ENCODE measurements around the gene ACADVL.

- TF ChIP-seq POLR2A (IDR thresholded peaks at IDR 0.05) (no peak), EP300 (IDR thresholded peaks at IDR 0.05) (no peak), POLR2AphosphoS5 (IDR thresholded peaks at IDR 0.05) (no peak)
- TF ChIP-seq, protein P1, sequence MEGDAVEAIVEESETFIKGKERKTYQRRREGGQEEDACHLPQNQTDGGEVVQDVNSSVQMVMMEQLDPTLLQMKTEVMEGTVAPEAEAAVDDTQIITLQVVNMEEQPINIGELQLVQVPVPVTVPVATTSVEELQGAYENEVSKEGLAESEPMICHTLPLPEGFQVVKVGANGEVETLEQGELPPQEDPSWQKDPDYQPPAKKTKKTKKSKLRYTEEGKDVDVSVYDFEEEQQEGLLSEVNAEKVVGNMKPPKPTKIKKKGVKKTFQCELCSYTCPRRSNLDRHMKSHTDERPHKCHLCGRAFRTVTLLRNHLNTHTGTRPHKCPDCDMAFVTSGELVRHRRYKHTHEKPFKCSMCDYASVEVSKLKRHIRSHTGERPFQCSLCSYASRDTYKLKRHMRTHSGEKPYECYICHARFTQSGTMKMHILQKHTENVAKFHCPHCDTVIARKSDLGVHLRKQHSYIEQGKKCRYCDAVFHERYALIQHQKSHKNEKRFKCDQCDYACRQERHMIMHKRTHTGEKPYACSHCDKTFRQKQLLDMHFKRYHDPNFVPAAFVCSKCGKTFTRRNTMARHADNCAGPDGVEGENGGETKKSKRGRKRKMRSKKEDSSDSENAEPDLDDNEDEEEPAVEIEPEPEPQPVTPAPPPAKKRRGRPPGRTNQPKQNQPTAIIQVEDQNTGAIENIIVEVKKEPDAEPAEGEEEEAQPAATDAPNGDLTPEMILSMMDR (IDR thresholded peaks at IDR 0.05) = no peak
Measured at GRCh38 chr17:7240375-7240774, 20.6 kb downstream of the ACADVL start.

All from upper lobe of left lung (tissue), 4 donors.